Glutamatergic neuron (in vitro differentiated cells): ENCODE measurements around the gene ROCK2. TPM values are rescaled to one million over a fixed set of nuclear protein-coding genes. Genes with fewer than 3 reads are reported as not detected.

Experiments
- DNase-seq: peaks from one replicate; pipeline ENCODE4 v3.0.0; 2022
- H3K27ac Mint-ChIP-seq: one replicate; pipeline ENCODE4 v1.8.0; 2020; ENCODE audit warnings: mild to moderate bottlenecking, mixed read lengths, inconsistent platforms; ENCODE audit not compliant: unreplicated experiment
- H3K27me3 Mint-ChIP-seq: one replicate; pipeline ENCODE4 v1.8.0; 2020; ENCODE audit warnings: mild to moderate bottlenecking, moderate library complexity, mixed read lengths, inconsistent platforms; ENCODE audit not compliant: unreplicated experiment
- H3K36me3 Mint-ChIP-seq: one replicate; pipeline ENCODE4 v1.8.0; 2020; ENCODE audit warnings: mild to moderate bottlenecking, mixed read lengths, inconsistent platforms; ENCODE audit not compliant: unreplicated experiment
- H3K4me1 Mint-ChIP-seq: one replicate; pipeline ENCODE4 v1.8.0; 2020; ENCODE audit warnings: mild to moderate bottlenecking, low read depth, mixed read lengths, inconsistent platforms; ENCODE audit not compliant: unreplicated experiment
- H3K4me3 Mint-ChIP-seq: one replicate; pipeline ENCODE4 v1.8.0; 2020; ENCODE audit warnings: mild to moderate bottlenecking, mixed read lengths, inconsistent platforms; ENCODE audit not compliant: unreplicated experiment
- H3K9me3 Mint-ChIP-seq: one replicate; pipeline ENCODE4 v1.8.0; 2020; ENCODE audit warnings: mild to moderate bottlenecking, moderate library complexity, mixed read lengths, inconsistent platforms; ENCODE audit not compliant: unreplicated experiment
- total RNA-seq: library from RNA; stranded (reverse); fragmentation: NEBNext Ultra II Directional; extraction: Animal tissue kit (Norgen Biotek cat#: 25700); gene quantifications from one replicate; pipeline ENCODE4 v1.2.1, GENCODE V29; 2021; ENCODE audit not compliant: unreplicated experiment
- TF ChIP-seq, protein P1 (sequence below): fragments of 200-600 bp; sonication (generic); IDR thresholded peaks from one replicate; pipeline ENCODE4 v1.5.0; 2021; ENCODE audit not compliant: partially characterized antibody, unreplicated experiment

The ROCK2 gene
- total RNA-seq, 1 donor from 2014 or later: 34.6 TPM

DNA sequence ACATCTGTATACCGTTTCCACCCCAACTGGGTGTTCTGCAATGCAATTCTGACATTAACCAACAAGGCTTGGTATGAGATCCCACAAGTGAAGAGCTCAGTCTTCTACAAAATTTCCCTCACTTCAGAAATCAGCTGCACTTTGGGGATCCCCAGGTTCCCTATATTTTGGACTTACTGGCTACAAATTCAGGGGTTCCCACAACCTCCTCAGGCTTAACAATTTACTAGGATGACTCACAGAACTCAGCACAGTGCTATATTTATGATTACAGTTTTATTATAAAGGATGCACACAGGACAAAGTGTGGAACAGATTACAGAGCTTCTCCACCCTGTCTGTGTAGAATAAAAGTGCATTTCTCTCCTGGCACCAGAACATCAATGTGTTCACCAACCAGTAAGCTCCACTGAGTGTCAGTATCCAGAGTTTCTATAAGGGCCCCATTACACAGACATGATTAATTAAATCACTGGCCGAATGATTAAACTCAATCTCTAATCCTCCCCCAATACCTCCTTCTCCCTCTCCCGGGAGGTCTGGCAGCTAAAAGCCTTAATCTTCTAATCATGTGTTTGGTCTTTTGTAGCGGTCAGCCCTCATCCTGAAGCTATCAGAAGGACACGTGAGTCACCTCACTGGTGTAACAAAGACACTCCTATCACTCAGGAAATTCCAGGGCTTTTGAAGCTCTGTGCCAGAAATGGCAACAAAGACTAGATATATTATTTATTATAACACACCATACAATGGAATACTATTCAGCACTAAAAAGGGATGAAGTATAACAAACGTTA, 104.6 kb downstream of the ROCK2 start:
- no peak overlapping the region for H3K27ac Mint-ChIP-seq
- no peaks in the 10 kb centered on the region for H3K36me3 Mint-ChIP-seq
- peaks cover 2% of the 10 kb centered on the region for H3K27me3 Mint-ChIP-seq
- TF ChIP-seq, protein P1, sequence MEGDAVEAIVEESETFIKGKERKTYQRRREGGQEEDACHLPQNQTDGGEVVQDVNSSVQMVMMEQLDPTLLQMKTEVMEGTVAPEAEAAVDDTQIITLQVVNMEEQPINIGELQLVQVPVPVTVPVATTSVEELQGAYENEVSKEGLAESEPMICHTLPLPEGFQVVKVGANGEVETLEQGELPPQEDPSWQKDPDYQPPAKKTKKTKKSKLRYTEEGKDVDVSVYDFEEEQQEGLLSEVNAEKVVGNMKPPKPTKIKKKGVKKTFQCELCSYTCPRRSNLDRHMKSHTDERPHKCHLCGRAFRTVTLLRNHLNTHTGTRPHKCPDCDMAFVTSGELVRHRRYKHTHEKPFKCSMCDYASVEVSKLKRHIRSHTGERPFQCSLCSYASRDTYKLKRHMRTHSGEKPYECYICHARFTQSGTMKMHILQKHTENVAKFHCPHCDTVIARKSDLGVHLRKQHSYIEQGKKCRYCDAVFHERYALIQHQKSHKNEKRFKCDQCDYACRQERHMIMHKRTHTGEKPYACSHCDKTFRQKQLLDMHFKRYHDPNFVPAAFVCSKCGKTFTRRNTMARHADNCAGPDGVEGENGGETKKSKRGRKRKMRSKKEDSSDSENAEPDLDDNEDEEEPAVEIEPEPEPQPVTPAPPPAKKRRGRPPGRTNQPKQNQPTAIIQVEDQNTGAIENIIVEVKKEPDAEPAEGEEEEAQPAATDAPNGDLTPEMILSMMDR: no peak
- H3K9me3 Mint-ChIP-seq: peaks cover 1% of the 10 kb centered on the region
- no peak overlapping the region for H3K4me3 Mint-ChIP-seq
- no peak for DNase-seq
- peaks cover 9% of the 10 kb centered on the region for H3K4me1 Mint-ChIP-seq

- Mint-ChIP-seq H3K27ac (no peak overlapping the region), H3K36me3 (no peaks in the 10 kb centered on the region), H3K4me1 (peaks cover 9% of the 10 kb centered on the region), H3K27me3 (peaks cover 2% of the 10 kb centered on the region), H3K9me3 (peaks cover 1% of the 10 kb centered on the region), H3K4me3 (no peak overlapping the region)
- TF ChIP-seq, protein P1: no peak
- no peak for DNase-seq
Observed at GRCh38 chr2:11239147-11239546, 105.3 kb downstream of the ROCK2 start.

DNA sequence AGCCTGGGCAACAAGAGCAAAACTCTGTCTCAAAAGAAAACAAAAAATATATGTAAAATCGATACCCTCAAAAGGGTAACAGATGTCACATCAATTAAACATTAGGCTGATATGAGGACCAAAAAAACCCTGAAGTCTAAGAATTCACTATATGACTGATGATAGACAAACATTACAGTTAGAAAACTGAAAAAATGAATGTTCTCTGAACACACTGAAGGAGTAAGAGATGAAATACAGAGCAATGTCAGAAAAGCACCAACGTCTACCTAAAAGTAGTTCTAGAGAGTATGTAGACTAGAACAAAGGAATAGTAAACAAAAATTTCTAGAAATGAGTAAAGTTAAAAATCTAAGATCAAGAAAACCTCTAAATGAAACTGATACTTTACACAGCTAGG, 107.3 kb downstream of the ROCK2 start:
- H3K4me3 Mint-ChIP-seq: no peak overlapping the region
- no peak for DNase-seq
- no peaks in the 10 kb centered on the region for H3K36me3 Mint-ChIP-seq
- H3K27ac Mint-ChIP-seq: no peak overlapping the region
- TF ChIP-seq, protein P1: no peak
- peaks cover 7% of the 10 kb centered on the region for H3K4me1 Mint-ChIP-seq
- H3K27me3 Mint-ChIP-seq: peaks cover 2% of the 10 kb centered on the region
- peaks cover 1% of the 10 kb centered on the region for H3K9me3 Mint-ChIP-seq

GRCh38 chr2:11236335-11236734, 108.1 kb downstream of the ROCK2 start:
- H3K9me3 Mint-ChIP-seq: peaks cover 1% of the 10 kb centered on the region
- DNase-seq: no peak
- H3K4me3 Mint-ChIP-seq: no peak overlapping the region
- H3K27me3 Mint-ChIP-seq: peaks cover 2% of the 10 kb centered on the region
- H3K4me1 Mint-ChIP-seq: no peaks in the 10 kb centered on the region
- TF ChIP-seq, protein P1: no peak
- no peaks in the 10 kb centered on the region for H3K36me3 Mint-ChIP-seq
- H3K27ac Mint-ChIP-seq: no peak overlapping the region

GRCh38 chr2:11235583-11235982, 108.9 kb downstream of the ROCK2 start:
- H3K27ac Mint-ChIP-seq: no peak overlapping the region
- H3K27me3 Mint-ChIP-seq: peaks cover 2% of the 10 kb centered on the region
- TF ChIP-seq, protein P1: no peak
- H3K9me3 Mint-ChIP-seq: peaks cover 1% of the 10 kb centered on the region
- H3K4me3 Mint-ChIP-seq: no peak overlapping the region
- no peaks in the 10 kb centered on the region for H3K4me1 Mint-ChIP-seq
- no peaks in the 10 kb centered on the region for H3K36me3 Mint-ChIP-seq
- no peak for DNase-seq
